Globus pallidus (tissue), 1 donor: ENCODE data around the gene TAF11L9.
"Not testable (repeated sequence)": the region's sequence is repeated elsewhere in the genome, so short reads cannot be mapped to it uniquely, and the experiment has no call there.

Experiments
- DNase-seq: peaks from one replicate; pipeline ENCODE4 v3.0.0-alpha.2; 2015; ENCODE audit warnings: low spot score

Gene TAF11L9

DNA sequence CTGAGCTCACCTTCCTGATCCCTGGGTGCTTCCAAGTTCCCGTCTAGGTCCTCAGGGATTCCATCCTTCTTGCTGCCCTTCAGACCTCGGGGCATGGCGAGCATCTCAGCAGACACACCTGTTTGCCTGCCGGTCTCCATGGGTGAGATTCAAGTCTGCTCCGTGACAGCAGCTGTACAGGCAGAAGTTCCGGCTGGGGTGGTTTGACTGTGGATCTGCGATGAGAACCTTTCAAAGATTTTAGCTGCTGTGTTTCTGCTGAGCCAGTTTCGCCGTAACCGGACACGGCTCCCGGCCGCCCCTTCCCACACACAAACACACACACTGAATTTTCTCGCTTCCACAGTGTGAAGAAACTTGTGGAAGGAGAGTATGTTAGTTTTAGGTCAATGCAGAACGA, at the start of gene TAF11L9:
TSS of gene TAF11L9 (minus strand) at position 140 of the 400 bp plus-strand sequence.
- not testable (repeated sequence) for DNase-seq

DNA sequence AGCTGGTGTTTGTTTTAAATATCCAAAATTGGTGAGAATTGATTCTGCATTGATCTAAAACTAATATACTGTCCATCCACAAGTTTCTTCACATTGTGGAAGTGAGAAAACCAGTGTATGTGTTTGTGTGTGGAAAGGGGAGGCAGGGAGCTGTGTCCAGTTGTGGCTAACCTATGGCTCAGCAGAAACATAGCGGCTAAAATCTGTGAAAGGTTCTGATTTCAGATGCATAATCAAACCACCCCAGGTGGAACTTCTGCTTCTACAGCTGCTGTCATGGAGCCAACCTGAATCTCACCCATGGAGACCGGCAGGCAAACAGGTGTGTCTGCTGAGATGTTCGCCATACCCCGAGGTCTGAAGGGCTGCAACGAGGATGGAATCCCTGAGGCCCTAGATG, 40.0 kb upstream of the TAF11L9 start, which contains the start of gene TAF11L14:
TSS of gene TAF11L14 (plus strand) at position 301 of the 400 bp plus-strand sequence.
- no peak for DNase-seq

DNA sequence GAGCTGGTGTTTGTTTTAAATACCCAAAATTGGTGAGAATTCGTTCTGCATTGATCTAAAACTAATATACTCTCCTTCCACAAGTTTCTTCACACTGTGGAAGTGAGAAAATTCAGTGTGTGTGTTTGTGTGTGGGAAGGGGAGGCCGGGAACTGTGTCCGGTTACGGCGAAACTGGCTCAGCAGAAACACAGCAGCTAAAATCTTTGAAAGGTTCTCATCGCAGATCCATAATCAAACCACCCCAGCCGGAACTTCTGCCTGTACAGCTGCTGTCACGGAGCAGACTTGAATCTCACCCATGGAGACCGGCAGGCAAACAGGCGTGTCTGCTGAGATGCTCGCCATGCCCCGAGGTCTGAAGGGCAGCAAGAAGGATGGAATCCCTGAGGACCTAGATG, 37.6 kb upstream of the TAF11L9 start, which contains the start of gene TAF11L13:
TSS of gene TAF11L13 (plus strand) at position 301 of the 400 bp plus-strand sequence.
- DNase-seq, result not testable (repeated sequence)

DNA sequence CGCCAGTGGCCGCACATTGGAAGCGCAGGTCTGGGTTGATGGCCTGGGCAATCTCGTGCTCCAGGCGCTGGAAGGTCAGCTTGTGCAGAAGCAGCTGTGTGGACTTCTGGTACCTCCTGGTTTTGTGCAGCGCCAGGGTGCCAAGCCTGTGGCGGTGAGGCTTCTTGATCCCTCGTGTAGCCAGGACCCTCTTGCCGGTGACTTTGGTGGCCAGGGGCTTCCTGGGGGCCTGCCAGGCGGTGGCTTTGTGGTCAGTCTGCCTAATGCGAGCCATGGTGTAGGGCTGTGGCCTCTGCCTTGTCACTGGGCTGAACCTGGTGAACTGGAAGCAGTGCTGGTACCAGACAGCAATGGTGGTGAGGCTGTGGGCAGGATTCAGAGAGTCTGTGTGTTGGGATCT, 31.5 kb upstream of the TAF11L9 start:
- DNase-seq, result no peak

DNA sequence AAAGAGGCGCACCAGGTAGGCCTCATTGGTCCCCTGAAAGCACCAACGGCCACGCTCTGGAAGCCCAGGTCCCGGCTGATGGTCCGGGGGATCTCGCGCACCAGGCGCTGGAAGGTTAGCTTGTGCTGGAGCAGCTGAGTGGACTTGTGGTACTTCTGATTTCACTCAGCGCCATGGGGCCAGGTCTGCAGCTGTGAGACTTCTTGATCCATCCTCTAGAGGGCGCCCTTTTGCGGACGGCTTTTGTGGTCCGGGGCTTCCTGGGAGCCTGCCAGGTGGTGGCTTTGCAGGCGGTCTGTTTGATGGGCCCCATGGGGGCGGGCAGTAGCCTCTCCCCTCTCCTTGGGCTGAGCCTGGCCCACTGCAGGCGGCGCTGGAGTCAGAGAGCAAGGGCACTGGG, 26.4 kb upstream of the TAF11L9 start:
- DNase-seq, result no peak

DNA sequence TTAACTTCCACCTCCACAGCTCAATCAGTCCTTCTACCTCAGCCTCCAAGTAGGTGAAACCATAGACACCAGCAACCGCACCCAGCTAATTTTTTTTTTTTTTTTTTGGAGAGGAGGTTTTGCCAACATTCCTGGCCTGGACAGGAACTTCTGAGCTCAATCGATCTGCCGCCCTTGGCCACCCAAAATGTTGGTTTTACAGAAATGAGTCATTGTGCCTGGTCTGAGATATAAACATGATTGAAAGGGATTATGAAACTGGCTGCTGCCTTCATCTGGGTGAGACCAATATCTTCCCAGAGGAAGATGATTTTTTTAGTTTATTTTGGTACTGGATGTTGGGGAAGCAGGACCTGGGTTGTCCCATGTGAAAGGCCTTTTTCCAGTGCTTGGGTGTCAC, 25.2 kb upstream of the TAF11L9 start:
- no peak for DNase-seq

DNA sequence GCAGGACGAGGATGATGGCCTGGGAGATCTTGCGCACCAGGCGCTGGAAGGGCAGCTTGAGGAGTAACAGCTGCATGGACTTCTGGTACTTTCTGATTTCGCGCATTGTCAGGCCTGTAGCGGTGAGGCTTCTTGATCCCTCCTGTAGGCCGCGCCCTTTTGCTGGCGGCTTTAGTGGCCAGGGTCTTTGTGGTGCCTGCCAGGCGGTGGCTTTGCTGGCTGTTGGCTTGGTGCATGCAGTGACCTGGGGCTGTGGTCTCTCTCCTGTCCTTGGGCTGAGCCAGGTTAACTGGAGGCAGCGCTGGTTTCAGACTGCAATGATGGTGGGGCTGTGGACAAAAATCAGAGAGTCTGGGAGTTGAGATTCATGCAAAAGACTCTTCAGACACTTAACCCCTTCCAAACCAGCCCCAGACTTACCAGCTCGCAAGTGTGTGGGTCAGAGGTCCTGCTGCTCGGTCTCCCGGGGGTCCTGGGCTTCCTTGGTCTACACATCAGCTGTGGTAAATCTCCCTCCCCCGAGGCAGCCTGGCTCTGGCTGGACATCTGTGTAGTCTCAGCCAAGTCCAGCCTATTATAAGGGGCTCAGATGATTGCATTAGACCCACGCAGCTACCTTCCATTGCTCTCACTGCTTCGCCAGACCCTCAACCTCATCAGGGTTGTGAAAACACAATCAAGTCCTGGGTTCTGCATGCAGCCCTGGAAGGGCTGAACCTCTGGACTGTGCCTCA, 20.8 kb upstream of the TAF11L9 start:
- DNase-seq, result no peak

DNA sequence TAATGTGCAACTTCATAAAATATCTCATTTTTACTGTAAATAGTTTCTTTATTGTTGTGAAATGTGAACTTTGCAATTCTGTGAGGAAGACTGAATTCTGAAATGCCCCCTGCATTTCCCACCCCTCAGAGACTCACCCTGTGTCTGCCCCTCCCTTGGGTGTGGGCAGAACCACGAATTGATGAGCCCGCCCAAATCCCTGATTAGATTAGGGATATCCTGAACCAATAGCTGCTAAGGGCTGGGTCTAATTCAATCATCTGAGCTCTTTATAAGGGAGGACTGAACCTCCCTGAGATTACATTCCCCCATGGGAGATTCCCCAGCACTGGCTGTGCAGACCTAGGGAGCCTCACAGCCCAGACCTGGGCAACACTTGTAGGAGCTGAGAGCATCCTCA, 15.9 kb upstream of the TAF11L9 start, which contains the start of gene TAF11L12:
TSS of gene TAF11L12 (plus strand) at position 301 of the 400 bp plus-strand sequence.
- not testable (repeated sequence) for DNase-seq

DNA sequence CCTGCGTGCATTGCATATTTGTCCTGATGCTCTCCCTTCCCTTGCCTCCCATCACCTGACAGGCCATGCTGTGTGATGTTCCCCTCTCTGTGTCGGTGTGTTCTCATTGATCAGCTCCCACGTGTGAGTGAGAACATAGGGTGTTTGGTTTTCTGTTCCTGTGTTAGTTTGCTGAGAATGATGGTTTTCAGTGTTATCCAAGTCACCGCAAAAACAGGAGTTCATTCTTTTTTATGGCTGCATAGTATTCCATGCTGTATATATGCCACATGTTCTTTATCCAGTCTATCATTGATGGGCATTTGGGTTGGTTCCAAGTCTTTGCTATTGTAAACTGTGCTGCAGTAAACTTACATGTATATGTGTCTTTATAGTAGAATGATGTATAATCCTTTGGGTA, 13.3 kb upstream of the TAF11L9 start:
- DNase-seq, result not testable (repeated sequence)

DNA sequence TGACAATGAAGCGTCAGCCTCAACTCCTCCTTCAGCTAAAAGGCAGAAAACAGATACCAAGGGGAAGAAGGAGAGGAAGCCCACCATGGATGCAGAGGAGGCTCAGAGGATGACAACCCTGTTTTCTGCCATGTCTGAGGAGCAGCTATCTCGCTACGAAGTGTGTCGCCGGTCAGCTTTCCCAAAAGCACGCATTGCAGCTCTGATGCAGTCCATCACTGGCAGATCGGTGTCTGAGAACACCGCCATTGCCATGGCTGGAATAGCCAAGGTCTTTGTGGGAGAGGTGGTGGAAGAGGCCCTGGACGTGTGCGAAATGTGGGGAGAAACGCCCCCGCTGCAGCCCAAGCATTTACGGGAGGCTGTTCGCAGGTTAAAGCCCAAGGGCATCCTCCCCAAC, 10.8 kb upstream of the TAF11L9 start:
- no peak for DNase-seq

DNA sequence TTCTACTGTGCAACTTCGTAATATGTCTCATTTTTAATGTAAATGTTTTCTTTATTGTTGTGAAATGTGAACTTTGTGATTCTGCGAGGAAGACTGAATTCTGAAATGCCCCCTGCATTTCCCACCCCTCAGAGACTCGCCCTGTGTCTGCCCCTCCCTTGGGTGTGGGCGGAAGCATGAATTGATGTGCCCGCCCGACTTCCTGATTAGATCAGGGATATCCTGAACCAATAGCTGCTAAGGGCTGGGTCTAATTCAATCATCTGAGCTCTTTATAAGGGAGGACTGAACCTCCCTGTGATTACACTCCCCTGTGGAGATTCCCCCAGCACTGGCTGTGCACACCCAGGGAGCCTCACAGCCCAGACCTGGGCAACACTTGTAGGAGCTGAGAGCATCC, 9.7 kb upstream of the TAF11L9 start, which contains the start of gene TAF11L11:
TSS of gene TAF11L11 (plus strand) at position 304 of the 400 bp plus-strand sequence.
- not testable (repeated sequence) for DNase-seq

DNA sequence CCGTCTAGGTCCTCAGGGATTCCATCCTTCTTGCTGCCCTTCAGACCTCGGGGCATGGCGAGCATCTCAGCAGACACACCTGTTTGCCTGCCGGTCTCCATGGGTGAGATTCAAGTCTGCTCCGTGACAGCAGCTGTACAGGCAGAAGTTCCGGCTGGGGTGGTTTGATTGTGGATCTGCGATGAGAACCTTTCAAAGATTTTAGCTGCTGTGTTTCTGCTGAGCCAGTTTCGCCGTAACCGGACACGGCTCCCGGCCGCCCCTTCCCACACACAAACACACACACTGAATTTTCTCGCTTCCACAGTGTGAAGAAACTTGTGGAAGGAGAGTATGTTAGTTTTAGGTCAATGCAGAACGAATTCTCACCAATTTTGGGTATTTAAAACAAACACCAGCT, 3.5 kb upstream of the TAF11L9 start, which contains the start of gene TAF11L10:
TSS of gene TAF11L10 (minus strand) at position 101 of the 400 bp plus-strand sequence.
- DNase-seq, result not testable (repeated sequence)

DNA sequence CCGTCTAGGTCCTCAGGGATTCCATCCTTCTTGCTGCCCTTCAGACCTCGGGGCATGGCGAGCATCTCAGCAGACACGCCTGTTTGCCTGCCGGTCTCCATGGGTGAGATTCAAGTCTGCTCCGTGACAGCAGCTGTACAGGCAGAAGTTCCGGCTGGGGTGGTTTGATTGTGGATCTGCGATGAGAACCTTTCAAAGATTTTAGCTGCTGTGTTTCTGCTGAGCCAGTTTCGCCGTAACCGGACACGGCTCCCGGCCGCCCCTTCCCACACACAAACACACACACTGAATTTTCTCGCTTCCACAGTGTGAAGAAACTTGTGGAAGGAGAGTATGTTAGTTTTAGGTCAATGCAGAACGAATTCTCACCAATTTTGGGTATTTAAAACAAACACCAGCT, 3.3 kb downstream of the TAF11L9 start, which contains the start of gene TAF11L8:
TSS of gene TAF11L8 (minus strand) at position 101 of the 400 bp plus-strand sequence.
- DNase-seq, result not testable (repeated sequence)

DNA sequence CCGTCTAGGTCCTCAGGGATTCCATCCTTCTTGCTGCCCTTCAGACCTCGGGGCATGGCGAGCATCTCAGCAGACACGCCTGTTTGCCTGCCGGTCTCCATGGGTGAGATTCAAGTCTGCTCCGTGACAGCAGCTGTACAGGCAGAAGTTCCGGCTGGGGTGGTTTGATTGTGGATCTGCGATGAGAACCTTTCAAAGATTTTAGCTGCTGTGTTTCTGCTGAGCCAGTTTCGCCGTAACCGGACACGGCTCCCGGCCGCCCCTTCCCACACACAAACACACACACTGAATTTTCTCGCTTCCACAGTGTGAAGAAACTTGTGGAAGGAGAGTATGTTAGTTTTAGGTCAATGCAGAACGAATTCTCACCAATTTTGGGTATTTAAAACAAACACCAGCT, 8.5 kb downstream of the TAF11L9 start, which contains the start of gene TAF11L7:
TSS of gene TAF11L7 (minus strand) at position 101 of the 400 bp plus-strand sequence.
- DNase-seq, result not testable (repeated sequence)
